NCI-H69 (cell line): Measurements from ENCODE around the gene MLN.
A peak's percentile ranks its signal among the peaks of the same experiment; 100 is the strongest.

Experiments
- DNase-seq: peaks from one replicate; lab custom pipeline; 2025; lab: John Stamatoyannopoulos, UW

MLN gene

DNA sequence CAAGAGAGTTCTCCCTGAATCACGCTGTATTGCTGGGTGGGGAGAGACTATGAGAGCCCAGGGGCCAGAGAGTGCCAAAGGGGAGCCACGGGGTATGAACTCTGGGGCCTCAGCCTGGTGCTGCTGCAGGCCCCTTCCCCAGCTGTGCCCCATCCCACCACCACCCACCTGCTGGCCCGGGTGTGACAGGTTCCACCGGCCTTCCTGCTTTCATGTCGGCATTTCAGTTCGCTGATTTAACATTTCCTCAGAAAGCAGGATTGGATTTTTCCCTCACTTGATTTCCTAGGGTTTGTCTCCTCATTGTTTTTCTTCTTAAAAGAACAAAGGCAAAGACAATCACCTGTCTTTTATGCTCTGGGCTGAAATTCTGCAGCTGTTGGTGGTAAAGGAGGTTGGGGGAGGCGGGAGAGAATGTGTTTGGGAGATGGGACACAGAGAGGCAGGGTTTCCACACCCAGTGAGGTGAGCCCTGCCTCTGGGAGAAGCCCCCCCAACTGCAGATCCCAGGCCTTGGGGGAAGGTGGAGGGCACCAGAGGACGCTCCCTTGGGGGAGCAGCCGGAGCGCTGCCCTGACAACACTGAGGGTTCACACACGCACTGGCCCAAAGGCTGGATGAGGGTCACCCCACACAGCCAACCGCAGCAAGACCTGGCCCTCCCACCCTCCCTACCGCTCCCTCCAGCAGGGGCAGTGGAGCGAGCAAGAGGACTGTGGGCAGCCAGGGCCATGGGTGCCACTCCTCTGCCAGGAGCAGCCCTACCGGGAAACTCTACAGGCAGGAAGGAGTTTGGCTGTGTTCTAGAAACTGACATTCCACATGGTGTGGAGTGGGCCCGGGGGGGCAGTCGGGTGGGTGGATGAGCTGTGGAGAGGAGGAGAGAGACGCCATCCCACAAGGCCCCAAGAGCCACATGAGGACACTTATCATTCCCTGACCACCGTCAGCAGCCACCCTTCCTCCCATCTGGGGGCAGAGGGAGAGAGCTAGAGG, 10.5 kb upstream of the MLN start:
- no peak for DNase-seq

DNA sequence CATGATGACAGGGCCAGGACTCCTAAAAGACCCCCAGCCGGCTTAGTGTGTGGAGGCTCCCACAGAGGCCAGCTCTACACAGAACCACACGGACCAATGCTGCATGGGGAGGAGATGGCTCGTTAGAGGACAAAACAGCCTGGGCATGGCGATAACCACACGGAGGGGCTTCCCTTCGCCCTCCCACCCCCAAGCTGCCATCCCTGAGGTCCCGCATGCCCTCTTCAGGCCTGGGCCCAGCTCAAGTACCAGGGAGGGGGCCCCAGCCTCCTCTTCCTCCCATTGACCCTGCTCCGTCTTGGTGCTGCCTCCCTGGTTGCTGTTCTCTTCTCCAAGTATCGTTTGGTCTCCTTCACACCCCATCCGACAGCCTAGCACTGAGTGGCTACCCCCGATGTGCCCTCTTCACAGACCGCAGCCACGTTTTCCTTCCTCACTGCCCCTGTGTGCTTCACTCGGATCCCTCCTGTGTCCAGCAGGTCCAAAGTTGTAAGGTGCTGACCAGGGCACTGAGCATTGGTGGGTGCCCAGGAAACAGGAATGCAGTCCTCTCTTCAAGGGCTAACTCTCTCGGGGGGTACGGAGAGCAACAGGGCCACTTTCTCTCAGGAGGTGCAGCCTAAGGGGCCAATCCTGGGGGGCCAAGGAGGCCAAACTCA, 9.6 kb upstream of the MLN start:
- no peak for DNase-seq

DNA sequence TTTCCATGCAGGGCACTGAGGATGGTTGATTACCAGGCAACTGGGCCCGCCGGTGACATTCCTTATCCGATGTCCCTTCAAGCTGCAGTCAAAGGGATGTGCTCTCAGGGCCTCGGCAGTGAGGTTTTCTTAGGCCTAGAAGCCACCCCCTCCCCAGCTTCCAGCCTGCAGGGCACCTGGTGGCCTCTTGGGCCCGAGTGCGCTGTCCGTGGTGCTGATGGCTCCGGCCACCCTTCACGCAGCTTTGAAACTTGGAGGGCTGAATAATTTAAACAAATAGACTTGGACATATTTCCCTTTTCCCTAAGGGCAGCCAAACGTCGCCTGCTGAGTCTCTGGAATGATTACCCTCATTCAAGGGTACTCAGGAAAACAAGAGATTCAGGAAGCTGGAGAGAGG, 8.9 kb upstream of the MLN start:
- peak; percentile 88 for DNase-seq

DNA sequence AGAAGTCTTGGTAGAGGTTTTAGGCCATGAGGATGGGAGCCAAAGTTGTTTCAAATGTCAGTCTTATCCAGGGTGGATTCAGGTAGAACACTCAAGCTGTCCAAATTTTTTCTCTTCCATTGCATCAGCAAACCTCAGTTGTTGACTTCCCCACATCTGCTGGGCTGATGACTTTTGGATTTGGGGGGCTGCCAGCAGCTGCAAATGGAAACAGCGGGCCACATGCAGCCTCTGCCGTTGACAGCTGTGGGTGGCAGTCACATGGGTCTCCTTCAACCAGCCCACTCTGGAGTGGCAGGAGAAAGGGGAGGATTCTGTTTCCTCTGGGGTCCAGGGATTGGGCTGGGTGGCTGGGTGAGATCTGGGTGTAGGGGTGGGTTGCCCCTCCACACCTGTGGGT, 5.8 kb upstream of the MLN start:
- no peak for DNase-seq

DNA sequence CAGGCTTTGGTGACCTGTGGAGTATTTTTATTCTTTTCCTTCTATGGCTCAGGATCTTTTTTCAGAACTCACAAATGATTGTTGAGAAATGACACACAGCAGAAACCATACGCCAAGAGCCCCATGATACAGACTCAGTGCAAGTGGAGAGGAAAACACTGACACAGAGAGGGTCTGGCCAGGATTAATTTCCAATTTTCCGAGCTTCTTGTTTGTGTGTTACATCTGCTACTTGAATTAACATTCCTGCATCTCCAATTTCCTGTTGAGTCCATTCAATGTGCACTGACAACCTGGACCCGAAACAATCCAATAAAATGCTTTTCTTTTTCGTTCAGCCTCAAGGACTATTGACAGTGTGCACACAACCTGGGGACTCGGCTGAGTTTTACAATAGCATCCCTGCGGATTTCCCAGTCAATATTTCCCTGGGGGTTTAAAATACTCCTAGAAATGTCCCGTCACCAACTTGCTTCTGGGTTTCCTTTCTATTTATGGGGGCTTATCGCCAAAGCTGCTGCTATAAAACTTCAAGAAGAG, 4.9 kb upstream of the MLN start:
- DNase-seq: peak; percentile 82

DNA sequence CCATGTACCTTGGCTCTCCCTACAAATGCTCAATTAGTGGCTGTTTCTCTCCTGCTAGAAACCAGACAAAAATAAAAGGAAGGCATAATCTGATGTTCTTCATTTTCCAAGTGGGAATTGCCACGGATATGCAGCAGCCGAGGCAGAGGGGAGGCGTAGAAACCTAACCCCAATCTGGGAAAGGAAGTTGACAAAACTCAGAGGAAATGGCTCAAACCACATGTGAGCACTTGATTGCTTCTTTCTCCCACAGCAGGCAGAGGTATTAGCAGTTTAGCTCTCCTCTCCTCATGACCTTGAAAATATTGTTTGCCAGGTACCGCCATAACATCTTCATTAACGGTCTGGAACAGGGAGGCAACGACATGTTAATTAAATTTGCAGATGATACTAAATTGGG, 3.8 kb upstream of the MLN start:
- DNase-seq: no peak

DNA sequence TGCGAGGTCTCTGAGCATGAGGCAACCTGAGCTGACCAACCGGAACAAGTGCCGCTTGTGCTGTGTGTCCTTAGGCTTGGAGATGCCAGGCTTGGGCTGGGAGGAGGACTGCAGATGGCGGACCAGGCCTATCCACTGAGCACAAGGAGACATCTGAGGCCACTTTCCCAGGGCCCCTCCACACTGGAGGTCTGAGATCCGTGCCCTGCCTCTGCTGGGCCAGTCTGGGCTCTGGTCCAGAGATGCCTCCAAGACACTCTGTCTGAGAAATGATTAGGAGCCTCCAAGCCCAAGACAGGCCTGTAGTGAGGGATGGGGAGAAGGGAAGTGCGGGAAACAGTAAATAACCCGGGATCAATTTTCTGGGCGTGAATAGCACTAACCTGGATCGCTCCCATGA, 3.0 kb upstream of the MLN start:
- DNase-seq: no peak

DNA sequence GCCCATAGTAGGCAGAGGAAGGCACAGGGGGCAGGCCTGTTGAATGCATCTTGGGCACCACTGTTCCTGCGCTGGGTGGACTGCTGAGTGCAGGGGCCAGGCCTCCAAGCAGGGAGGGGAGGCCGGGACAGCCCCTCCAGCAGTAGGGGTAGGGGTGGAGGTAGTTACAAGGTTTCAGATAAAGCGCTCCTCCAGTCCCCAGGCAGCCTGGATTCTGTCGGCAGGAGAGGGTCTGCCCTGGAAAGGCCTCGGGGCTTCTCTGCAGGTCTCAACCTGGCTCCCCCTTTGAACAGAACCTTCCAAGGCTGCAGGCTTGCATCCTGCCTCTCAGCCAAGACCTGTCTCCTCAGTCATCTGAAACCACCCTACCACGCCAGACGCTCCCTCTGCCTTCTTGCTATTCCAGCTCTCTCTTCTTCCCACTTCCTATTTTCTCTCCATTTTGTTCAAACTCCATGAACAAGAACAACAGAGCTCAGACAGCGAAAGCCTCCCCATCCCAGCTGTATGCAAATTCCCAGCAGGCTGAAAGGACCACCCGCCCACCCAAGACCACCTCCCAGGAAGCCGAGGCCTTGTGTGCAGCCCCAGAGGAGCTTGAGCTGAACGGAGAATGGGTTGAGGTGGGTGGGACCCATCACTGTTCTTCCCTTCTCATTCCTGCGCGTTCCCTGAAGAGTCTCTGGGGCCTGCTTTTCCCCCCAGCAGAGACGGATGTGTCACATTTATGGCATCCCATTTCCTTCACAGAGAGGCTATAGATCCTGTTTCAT, 1.4 kb downstream of the MLN start:
- no peak for DNase-seq

DNA sequence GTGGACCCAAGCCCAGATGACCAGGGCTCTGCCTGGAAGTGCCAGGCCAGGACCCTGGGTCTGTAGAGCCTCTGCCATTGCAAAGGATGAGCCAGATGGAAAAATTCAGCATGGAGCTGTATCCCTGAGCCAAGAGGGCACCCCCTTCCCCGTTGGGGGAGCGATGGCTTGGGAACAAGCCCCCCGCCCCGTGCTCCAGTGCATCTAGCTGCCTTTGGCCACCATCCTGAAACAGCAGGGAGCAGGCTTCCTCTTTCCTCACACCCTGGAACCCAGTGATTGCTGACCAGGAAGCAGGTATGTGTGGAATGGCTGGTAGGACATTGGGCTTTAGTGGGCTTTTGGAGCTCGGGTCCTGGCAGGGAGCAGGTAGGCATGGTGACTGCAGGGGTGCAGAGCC, 2.2 kb downstream of the MLN start:
- DNase-seq: no peak

DNA sequence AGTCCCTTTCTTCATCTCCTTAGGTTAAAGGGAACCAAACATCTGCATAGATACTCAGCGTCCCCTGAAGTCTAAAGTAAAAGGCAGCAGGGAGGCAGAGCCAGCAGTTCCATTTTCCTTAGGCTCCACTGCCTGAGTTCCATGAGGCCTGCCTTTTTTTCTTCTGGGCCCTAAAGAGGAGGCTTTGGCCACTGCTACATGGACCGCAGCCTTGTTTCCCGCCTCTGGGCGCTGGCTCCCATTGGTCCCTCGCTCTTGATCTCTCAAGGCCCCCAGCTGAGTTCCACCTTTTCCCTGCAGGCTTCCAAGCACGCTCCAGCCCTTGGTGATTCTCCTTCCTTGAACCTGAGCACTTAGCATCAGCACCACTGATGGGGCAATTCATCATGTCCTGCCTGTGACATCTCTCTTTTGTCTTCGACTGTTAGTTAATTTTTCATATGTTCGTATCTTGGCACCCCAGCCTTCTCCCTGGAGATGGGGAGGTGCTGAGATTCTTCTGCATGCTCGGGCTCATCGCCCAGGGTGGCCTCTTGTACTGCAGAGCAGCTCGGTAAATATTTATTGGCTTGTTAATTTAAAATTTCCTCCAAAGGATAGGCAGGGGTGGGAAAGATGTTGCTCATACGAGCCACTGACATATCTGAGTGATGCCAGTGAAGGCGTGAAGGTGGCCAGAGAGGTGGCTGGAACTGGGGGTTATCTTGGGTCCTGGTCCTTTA, 3.4 kb downstream of the MLN start:
- no peak for DNase-seq

DNA sequence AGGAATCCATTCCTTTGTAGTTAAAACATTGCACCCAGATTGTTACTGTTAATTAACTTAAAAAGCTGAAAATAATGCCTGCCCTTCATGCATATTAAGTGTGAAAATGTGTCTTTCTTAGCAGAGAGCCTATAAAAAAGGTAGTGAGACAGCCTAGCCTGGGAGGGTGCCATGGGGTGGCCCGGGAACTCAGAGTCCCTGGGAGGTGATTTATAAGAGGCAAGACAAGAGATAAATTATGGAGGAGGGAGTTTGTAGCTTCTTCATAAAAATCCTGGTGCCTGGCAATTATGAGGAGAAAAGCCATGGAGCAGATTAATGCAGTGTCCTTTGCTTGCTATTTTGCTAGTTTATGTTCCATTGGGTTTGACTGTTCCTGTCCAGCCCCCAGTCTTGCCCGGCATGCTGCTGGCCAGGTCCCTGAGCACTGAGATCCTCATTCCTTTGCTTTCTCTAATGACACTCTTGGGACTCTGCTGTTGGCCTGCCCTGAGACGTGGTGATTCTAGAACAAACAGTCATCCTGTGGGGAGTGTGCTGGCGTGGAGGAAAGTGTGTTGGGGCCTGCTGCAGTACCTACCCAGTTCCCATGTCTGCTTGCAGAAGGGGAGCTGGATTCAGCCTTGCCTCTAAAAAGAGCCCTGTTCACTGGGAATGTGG, 4.2 kb downstream of the MLN start:
- no peak for DNase-seq

DNA sequence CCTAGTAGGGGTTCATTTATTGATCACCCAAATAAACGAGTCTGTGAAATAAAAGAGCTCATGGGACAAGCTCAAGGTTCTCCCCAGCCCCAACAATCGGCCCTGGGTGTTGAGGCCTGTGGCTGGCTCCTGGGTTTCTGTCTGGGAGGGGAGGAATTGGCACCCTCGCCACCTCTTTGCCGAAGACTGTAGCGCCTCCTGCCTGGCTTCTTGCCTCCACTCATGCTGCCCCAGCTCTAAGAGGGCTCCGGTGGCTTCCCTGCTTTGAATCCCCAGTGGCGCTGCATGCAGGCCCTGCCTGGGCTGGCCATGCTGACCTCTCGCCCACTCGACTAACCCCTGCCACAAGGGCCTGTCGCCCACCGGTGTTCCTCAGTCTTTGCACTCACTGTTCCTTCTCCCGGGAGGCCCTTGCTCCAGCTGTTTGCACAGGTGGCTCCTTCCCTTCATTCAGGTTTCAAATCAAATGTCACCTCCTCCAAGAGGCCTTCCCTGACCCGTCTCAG, 5.4 kb downstream of the MLN start:
- DNase-seq: no peak

DNA sequence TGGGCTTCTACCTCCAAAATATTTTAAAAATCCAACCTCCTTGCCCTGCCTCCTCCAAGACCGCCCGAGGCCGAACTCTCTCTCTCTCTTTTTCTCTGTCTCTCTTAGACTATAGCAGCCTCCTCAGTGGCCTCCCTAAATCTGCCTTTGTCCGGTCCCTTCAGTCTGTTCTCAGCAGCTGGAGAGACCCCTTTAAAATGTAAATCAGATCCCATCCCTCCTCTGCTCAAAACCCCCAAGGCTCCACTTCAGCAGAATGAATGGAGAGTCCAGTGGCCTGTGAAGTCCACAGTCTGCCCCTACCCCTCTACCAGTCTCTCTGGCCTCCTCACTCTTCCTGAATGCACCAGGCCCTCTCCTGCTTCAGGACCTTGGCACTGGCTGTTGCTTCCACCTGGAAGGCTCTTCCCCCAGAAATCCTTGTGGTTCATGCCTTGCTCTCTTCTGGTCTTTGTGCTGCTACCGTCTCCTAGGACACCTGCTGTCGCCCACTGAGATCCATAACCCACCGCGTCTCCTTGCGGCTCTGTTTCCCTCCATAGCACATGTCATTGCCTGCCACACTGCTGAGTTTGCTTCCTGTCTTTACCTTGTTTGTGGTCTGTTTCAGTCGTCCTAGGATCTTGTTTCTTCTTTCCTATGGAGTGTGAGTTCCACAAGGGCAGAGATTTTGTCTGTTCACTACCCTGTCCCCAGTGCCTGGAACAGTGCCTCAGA, 6.0 kb downstream of the MLN start:
- DNase-seq: no peak

DNA sequence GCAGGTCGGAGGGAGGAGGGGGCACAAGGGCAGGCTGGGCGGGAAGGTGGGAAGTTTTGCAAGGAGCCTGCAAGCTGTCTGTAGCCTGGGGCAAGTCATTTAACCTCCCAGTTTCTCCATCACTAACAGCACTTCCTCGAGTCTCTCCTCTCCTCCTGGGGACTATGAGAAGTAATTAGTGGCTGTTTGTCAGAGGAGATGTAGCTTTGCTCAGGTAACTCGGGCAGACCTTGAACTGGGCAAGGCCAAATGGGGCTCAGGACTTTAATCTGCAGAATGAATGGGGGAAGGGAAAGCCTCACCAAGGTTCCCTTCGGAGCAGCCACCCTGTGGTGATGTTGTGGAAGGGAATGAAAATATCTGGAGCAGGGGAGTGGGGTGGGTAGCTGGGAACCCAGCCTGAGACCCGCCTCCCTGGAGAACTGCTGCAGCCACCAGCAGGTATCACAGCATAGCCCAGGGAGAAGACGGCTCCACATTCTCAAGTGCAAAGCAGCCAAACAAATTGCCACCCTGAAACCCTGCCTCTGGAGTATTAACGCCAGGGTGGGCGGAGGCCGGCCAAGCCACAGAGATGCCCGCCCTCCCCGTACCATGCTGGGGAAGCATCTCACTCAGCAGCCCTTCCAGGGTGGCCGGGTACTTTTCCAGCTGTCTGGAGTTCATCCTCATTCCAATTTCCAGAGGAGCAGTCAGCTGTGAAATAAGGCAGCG, 8.7 kb downstream of the MLN start:
- peak; percentile 89 for DNase-seq

DNA sequence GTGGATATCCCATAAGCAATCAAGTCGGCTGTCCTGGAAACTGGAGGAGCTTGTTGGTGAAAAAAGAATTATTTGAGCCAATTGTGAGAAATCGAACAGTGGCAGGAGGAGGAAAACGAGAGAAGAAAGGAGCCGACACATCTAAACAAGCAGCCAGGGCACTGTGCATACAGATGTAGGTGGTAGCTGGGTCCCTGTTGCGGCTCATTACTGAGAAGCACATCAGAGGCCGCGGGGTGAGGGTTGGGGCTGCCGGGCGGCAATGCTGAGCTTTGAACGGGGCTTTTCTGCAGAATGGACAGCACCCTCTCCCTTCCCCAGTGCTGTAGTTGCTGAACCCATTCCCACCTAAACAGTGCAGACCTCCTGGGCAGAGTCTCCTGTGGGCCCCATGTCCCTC, 10.8 kb downstream of the MLN start:
- no peak for DNase-seq

DNA sequence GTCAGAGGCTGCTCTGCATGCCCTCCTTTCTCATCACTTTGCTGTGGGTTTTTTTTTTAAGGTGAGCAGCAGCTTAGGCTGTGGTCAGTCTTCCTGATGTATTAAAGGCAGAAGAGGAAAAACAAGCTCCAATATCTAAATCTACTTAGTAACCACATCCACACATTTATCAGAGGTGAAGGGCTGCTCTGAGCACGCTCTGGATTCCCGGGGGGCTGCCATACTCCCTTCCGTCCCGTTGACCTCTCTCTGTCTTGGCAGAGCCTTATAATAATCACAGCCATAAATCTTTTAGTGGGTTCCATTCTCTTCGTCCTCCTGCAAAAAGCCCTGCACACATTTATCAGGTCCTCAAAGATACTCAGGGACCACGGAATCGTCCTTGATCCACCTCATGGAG, 12.2 kb downstream of the MLN start:
- DNase-seq: no peak

DNA sequence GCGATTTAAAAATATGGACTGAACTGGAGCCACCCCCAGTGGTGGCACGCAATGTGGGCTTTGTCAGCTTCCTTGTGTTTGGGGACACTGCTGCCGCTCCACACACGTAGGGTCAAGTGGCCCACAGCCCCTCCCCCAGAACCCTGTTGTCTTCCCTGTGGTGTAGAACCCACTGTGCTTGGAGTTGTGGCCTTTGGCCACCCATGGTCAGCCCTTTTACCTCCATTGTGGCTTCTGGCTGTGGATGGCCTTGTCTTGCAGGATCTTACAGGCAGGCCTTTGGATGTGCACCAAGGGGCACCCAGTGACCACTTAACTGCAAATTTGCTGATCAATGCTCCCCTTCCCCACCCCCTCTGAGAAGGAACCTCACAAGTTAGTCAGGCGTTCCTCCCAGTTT, 12.9 kb downstream of the MLN start:
- DNase-seq: no peak

DNA sequence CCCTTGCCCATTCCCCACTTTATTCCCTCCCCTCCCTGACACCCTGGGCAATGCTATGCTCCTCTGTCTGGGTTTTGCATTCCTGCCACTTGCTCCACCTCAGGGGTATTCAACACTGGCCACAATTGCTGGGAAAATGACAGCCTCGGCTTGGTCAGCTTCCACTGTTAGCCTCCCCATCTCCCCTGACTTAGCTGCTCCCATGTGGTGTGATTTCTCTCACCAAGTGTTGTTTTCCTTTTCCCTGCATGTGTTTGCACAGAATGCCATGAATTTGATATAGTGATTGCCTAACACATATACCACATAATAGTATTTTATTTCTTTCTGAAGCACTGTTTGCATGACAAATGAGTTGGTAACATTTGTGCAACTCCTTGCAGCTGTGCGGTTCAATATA, 13.4 kb downstream of the MLN start:
- DNase-seq: no peak

DNA sequence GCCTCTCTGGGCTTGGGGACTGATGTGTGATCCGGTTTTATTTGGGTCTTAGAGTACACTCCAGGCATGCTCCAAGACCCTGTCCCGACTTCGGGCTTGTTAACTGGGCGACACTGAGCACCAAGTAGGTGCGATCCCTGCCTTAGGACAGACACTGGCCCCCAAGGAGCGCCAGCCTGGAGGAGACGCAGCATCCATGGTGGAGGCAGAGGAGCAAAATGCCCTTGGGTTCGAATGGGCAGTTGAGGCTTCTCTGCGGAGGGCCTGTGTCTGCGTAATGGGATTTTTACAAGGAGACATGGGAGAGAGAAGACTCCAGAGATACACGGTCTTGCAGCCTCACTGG, 14.3 kb downstream of the MLN start:
- DNase-seq: no peak
